ENCODE data around the gene PRDM11.

- TF ChIP-seq CTCF (IDR thresholded peaks at IDR 0.05), result peak; percentile 88
- TF ChIP-seq USF2 (CRISPR knock-in tag; IDR thresholded peaks at IDR 0.05), result no peak
- TF ChIP-seq AFF4 (CRISPR knock-in tag; IDR thresholded peaks at IDR 0.05; ENCODE audit: borderline replicate concordance), result no peak
- no peak for TF ChIP-seq USF1 (CRISPR knock-in tag; IDR thresholded peaks at IDR 0.05)
- TF ChIP-seq ATF1 (CRISPR knock-in tag; IDR thresholded peaks at IDR 0.05), result no peak
- TF ChIP-seq CBFB (CRISPR knock-in tag; IDR thresholded peaks at IDR 0.05; ENCODE audit: low read depth), result no peak
- TF ChIP-seq HMGXB4 (CRISPR knock-in tag; IDR thresholded peaks at IDR 0.05), result no peak
- no peak for TF ChIP-seq JAZF1 (CRISPR knock-in tag; IDR thresholded peaks at IDR 0.05)
- no peak for TF ChIP-seq ATF2 (CRISPR knock-in tag; IDR thresholded peaks at IDR 0.05; ENCODE audit: borderline replicate concordance, low read depth)
- 0 out of 2 replicates have a peak, but pooled peaks have one; percentile 33 for TF ChIP-seq ZNF138 (CRISPR knock-in tag; conservative IDR thresholded peaks at IDR 0.05)
- TF ChIP-seq ETV6 (CRISPR knock-in tag; IDR thresholded peaks at IDR 0.05), result peak; percentile 68; the same call in 1 of the 2 replicates
- no peak for TF ChIP-seq FOXP4 (CRISPR knock-in tag; IDR thresholded peaks at IDR 0.05)
- TF ChIP-seq FOXP1 (CRISPR knock-in tag; IDR thresholded peaks at IDR 0.05; ENCODE audit: borderline replicate concordance), result no peak
Measured at GRCh38 chr11:45102810-45103621, 43.4 kb upstream of the PRDM11 start.
